Mammary epithelial cell (primary cell): ENCODE data around the gene CAPN9.

Source experiments
- CTCF ChIP-seq, 2 donors: IDR thresholded peaks in 1 of 2; conservative IDR thresholded peaks in 1 of 2; 2 replicates each; pipeline ENCODE4 v1.5.1; 2011 to 2012; ENCODE audit warnings: inconsistent platforms in 2 of 2, low read length in 2 of 2, mild to moderate bottlenecking in 2 of 2, control low read depth in 1 of 2, low read depth in 1 of 2; ENCODE audit not compliant: insufficient read depth in 1 of 2; ENCODE audit errors: extremely low read depth in 1 of 2
- EZH2 ChIP-seq: IDR thresholded peaks from 2 replicates; pipeline ENCODE4 v1.6.1; 2012; ENCODE audit warnings: low read length, inconsistent platforms, borderline replicate concordance

- TF ChIP-seq CTCF (conservative IDR thresholded peaks at IDR 0.05 in 1 of 2, IDR thresholded peaks at IDR 0.05 in 1 of 2; ENCODE audit: extremely low read depth in 1 of 2, insufficient read depth in 1 of 2, low read depth in 1 of 2, low read length in 2 of 2) (no peak), EZH2 (no peak)
Measured at GRCh38 chr1:230717251-230717650, 29.9 kb upstream of the CAPN9 start.
